Stimulated activated CD8-positive, alpha-beta memory T cell treated with anti-CD3 and anti-CD28 coated beads, Interleukin-15, amount 100 ng/mL, for 24 hours (primary cell): ENCODE data around the gene AFF3.
"Not testable (repeated sequence)": the region's sequence is repeated elsewhere in the genome, so short reads cannot be mapped to it uniquely, and the experiment has no call there.

ENCODE experiments used
- DNase-seq: peaks from one replicate; pipeline ENCODE4 v3.0.0-alpha.2; 2020; ENCODE audit warnings: low read depth

The AFF3 gene

DNA sequence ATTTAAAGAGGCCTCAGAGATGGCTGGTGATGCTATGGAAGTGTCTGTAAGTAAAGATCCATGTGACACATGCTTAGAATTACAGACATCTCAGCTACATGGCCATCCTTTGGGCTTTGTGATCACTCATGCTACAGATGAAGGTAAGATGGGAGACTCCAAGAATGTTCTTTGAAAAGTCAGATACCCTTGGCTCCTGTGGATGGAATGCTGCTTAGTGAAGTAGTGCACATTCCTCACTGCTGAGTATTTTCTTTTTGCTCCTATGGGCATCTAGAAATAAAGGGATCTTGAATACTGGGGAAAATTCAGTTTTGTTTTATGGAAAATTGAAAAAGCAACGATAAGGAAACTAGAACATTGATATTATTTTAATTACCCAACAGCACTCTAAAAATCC lies 597.3 kb downstream of the AFF3 start:
- DNase-seq: no peak

DNA sequence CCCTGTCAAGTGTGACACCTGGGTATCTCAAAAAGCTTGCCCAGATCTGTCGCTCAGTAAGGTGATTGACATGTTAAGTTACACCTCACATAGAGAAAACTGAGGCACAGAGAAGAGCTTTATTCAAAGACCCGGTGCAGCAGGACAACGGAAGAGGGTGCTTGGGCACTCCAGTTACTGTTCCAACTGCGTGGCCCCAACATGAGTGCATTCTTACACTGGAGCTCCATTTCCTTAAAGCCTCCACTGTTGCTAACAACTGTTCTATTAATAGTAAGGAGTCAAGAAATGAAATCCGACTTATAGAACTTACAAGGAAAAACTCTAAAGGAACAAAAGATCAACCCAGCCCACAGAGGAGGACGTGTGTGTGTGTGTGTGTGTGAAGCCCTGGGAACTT lies 597.8 kb downstream of the AFF3 start:
- no peak for DNase-seq

- DNase-seq: no peak
These were observed 599.1 kb downstream of the AFF3 start for GRCh38 chr2:99543247-99543646.

DNA sequence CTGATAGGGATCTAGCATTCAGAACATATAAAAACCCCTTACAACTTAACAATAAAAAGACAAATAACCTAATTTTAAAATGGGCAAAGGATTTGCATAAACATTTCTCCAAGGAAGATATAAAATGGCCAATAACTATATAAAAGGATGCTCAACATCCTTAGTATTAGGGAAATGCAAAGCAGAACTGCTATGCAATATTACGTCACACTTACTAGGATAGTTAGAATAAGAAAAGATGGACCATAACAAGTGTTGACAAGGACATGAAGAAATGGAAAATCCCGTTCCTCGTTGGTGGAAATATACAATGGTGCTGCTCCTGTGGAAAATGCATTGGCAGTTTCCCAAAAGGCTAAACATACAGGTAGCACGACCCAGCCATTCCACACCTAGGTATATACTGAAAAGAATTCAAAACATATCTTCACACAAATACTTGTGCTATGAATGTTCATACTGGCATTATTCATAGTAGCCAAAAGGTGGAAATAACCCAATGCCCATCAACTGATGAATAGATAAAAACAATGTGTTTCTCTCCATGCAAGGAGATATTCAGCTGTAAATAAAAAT lies 604.4 kb downstream of the AFF3 start:
- DNase-seq: no peak

- no peak for DNase-seq
These were observed 618.3 kb downstream of the AFF3 start for GRCh38 chr2:99524056-99524455.

DNA sequence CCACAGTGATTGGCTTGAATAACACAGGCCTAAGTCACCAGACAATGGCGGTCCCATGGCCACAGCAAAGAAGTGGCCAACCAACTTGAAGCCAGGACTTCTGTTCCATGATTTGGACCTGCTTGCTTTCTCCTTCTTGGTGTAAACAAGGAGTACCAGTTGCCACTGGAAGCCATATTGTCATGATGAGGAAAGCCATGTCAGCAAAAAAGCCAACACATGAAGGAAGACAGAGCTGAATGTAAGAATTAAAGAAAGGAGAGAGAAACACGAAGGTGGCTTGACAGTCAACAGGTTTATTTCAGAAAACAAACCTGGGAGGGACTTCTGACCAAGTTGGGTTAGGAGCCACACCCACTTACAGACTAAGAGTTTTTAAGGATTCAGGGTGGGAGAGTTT lies 620.2 kb downstream of the AFF3 start:
- no peak for DNase-seq

GRCh38 chr2:99520813-99521212 lies 621.6 kb downstream of the AFF3 start:
- DNase-seq: no peak

- DNase-seq: no peak
These were observed 622.2 kb downstream of the AFF3 start for GRCh38 chr2:99520195-99520594.

GRCh38 chr2:99514357-99514756 lies 628.0 kb downstream of the AFF3 start:
- no peak for DNase-seq

- no peak for DNase-seq
These were observed 630.2 kb downstream of the AFF3 start for GRCh38 chr2:99512181-99512591.

- no peak for DNase-seq
These were observed 633.0 kb downstream of the AFF3 start for GRCh38 chr2:99509387-99509786.

GRCh38 chr2:99507937-99508818 lies 634.2 kb downstream of the AFF3 start:
- DNase-seq: no peak

GRCh38 chr2:99504844-99505584 lies 637.4 kb downstream of the AFF3 start:
- DNase-seq: no peak

- DNase-seq: not testable (repeated sequence)
These were observed 638.6 kb downstream of the AFF3 start for GRCh38 chr2:99503662-99504416.

DNA sequence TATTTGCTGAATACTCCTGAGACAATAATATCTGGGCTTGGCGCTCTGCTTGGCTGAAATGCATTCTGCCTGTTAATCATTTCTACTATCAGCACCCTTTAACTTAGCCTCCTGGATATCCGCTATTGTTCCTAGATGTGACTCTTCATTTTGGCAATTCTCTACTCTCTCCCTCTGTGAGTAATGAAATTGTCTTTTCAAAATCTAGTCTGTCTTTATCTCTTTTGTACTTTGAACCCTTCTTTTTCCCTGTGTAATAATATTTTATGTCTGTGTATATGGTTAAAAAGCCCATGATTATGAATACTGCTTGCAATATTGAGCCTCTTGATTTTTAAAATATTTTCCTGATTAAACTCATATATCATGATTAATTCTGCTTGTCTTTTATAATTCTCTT lies 646.4 kb downstream of the AFF3 start:
- DNase-seq: no peak
